NOMO-1 treated with dmso at 0.1 percent for 144 hours (cell line): ENCODE measurements around the gene CISTR.
"Not testable (repeated sequence)": the region's sequence is repeated elsewhere in the genome, so short reads cannot be mapped to it uniquely, and the experiment has no call there.

Source experiments
- DNase-seq: peaks from one replicate; lab custom pipeline; 2025; ENCODE audit not compliant: unreplicated experiment; lab: John Stamatoyannopoulos, UW

The CISTR gene

DNA sequence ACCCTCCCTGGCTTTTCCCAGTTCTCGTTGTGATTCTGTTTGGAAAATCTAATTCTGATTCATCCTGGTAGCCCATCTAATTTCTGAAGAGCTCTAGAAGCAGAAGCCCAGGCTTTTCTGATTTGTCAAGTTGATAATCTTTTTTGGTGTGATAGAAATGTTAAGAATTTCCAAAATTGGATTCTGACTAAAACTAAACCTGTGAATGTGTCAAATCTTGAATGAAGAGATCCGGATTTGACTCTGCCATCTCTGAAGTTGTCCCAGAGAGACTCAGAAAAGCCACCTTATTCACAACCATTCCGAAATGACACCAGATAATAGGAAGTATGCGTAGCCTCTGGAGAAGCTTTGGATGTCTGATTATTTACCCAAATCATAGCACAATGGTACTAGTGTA, 12.8 kb upstream of the CISTR start:
- DNase-seq, result no peak

DNA sequence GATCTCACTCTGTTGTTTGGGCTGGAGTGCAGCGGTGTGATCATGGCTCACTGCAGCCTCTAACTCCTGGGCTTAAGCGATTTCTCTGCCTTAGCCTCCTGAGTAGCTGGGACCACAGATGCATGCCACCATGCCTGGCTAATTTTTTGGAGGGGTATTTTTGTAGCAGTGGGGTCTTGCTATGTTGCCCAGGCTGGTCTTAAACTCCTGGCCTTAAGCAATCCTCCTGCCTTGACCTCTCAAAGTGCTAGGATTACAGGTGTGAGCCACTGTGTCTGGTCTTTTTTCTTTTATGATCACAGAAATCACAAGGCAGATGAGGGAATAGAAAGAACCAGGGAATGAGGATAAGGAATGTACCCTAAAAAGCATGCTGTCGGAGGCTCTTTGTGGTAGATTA, 11.0 kb upstream of the CISTR start:
- DNase-seq, result not testable (repeated sequence)

GRCh38 chr12:53761306-53761705, 9.5 kb upstream of the CISTR start:
- DNase-seq, result no peak

GRCh38 chr12:53759261-53759660, 7.5 kb upstream of the CISTR start:
- DNase-seq, result no peak

DNA sequence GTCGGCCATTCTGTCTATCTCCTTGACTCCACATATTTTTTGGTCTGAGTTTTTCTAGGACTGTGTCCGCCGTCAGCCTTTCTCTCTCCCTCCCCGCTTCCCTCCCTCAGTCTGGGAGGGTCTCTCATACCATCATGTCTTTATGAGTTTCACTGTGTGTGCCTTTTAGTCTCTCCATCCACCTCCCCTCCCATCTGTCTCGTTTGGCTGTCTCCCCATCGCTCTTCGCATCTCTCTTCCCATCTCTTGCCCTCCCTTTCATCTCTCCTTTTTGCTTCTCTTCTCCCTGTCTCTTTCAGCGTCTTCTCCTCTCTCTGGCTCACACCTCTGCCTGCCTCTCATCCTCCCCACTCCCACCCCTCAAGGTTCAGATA, 6.9 kb upstream of the CISTR start:
- DNase-seq, result no peak

GRCh38 chr12:53758081-53758729, 6.4 kb upstream of the CISTR start:
- peak; percentile 24 for DNase-seq

GRCh38 chr12:53757101-53757770, 5.5 kb upstream of the CISTR start:
- DNase-seq, result peak; percentile 69

DNA sequence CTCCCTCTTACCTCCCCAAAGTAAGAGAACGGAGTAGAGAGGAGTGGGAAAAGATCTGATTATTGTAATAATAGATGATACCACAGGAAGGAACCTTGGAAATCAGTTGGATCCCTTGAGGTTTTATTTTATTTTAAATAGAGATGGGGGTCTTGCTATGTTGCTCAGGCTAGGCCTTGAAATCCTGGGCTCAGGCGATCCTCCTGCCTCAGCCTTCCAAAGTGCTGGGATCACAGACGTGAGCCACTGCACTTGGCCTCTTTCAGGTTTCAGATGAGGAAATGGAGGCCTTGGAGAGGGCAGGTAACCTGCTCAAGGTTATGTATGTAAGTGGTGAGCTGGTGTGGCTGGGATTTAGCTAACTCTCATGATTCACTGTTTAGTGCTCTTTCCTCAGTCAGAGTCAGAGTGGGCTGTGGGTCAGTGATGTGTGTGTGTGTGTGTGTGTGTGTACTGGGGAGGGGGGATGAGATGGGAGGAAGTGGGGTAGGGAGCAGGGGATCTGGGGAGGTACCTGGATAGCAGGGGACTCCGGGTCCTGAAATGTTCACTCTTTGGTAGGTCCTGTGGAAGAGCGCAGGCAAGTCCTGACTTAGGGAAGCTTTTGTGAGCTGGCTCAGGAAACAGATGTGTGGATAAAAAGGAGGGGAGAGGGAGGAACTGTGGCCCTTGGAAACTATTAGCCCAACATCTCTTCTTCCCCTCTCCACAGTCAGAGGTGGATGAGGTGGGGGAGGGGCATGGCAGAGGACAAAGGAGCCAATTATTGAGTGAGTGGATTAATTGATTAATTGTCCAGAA, 4.7 kb upstream of the CISTR start:
- no peak for DNase-seq

GRCh38 chr12:53755893-53756292, 4.1 kb upstream of the CISTR start:
- no peak for DNase-seq

- DNase-seq, result no peak
Observed at GRCh38 chr12:53755451-53755891, 3.7 kb upstream of the CISTR start.

- DNase-seq, result no peak
Observed at GRCh38 chr12:53754633-53755264, 3.0 kb upstream of the CISTR start.

DNA sequence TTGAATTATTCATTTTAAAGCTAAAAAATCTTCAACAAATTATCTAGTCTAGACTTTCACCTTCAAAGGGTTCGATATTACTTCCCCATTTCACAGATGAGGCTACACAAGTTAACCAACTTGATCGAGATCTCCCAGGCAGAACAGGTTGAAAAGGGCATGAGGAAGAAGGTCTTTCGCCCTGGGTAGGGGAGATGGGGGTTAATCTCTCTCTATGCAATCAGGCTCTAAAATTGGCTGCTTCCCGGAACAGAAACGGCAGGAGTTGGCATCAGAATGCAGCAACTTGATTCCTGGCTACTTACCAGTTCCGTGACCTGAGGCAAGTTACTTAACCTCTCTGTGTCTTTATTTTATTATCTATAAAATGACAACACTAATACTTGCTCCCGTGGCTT, 2.4 kb upstream of the CISTR start:
- no peak for DNase-seq

- no peak for DNase-seq
Observed at GRCh38 chr12:53752621-53753020, 842 bp upstream of the CISTR start.

GRCh38 chr12:53752192-53752601, 418 bp upstream of the CISTR start:
- no peak for DNase-seq

DNA sequence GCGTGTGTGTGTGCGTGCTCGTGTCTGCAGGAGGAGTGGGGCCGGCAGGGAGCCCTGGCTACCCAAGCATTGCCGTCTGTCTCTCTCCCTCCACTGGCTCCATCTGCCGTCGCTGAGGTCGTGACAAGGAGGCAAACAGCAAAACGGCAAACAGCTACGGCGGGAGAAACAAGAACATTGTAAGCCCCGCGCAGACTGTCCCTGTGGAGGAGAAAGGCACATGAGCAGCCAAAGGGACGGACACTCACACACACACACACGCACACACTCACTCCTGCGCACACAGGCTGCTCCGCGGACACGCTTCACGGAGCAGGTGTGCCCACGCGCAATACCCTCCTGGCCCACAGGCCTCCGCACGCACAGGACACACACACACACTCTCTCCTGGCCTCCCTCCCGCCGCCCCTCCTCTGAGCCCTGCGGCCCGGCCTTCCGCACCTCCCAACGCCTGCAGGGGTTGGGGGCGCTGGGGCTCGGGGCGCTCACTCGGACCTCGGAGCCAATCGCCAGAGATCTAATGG, 905 bp downstream of the CISTR start:
- no peak for DNase-seq

GRCh38 chr12:53749986-53750811, 1.6 kb downstream of the CISTR start:
- no peak for DNase-seq

DNA sequence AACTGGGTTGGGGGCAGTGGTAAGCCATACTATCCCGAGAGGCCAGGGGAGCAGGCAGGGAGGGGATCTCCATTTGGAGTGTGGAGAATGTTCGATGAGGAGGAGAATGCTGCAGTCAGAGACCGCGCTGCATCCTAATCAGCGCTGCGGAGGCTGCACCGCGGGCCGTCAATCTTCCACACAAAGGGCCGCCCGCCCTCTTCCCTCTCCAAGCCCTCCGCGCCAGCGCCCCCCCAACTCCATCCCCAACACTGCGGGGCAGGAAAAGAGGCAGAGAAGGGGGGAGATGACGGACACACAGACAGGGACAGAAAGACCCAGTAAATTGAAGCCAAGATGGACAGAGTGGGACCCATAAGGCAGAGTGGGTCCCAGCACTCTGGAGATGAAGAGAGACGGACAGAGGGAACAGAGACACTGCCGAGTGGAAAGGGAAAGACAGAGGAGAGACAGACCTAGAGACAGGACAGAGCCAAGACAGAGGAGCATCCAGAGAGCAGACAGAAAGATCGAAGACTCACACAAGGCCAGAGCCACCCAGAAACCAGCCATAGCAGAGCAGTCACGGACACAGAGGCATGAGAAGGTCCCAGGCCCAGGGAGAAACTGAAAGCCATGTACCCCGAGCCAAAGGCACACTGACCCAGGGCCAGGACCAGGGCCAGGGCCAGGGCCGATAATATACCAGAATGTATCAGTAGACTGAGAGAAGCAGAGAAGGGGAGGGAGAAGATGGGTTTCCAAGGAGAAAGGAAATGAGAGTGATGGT, 3.5 kb downstream of the CISTR start:
- no peak for DNase-seq

DNA sequence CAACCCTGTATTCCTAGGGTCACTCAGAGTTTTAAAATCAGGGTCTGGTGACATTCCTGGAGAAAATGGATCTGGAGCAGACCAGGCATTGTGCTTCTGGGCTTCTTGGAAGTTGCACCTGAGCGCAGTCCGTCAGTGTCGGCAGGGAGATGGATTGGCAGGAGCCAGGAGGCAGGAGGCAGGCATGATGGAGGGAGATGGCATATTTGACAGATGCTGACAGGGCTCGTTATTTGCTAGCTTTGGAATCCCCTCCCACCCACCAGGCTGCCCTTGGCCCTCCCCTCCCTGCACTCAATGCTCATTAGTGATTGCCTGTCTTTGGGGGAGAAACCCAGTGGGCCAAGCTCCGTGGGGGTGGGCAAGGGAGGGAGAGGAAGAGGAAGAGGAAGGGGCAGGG, 4.7 kb downstream of the CISTR start:
- no peak for DNase-seq

DNA sequence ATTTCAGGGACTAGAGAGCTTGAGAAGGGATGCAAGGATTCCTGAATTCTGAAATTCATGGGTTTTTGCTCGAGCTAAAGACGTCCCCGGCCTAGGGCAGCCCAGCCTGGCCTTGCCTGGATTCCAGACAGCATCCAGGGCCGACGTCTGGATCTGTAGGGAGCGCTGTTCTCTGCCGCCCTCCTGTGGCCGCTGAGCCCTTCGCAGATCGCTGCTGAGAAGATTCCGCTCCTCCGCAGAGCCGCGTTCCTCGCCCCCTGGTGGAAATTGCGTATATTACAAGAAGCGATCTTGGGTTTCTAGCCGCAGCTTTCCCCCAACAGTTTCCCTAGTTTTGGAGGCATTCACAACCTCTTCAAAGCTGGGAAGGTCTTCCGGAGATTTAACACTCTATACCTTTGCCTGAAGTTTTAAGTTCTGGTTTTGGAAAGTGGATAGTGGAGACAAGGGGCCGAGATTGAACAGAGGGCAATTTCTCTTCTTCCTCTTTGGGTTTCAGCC, 5.1 kb downstream of the CISTR start:
- peak; percentile 70 for DNase-seq

DNA sequence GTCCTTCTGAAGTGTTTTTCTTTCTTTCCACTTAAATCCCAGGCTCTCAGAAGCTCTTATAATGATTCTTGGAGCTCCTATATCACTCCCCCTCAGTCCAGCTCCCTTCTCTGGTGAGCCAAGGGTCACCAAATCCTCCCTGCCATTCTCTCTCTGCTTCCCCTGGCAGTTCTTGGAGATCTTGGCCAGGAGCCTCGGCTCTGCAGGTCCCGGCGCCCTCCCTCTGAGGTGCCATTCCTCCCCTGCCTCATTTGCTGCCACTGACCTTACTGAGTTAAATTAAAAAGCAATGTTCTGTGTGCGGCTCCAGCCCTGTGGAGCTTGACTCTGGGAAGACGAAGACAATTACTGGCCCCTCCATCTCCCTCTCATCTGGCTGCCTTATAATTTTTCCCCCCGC, 7.0 kb downstream of the CISTR start:
- DNase-seq, result no peak
